ENCODE measurements around the gene NECTIN3.

Gene NECTIN3

GRCh38 chr3:111236836-111237713, 165.5 kb downstream of the NECTIN3 start:
- Histone ChIP-seq H3K4me1 (ENCODE audit: control insufficient read depth, insufficient read depth, low read length) (no peaks in the 10 kb centered on the region), H3K27me3 (ENCODE audit: control insufficient read depth, insufficient read depth, low read length, poor library complexity, severe bottlenecking) (no peaks in the 10 kb centered on the region), H3K36me3 (ENCODE audit: control insufficient read depth, insufficient read depth, low read length) (no peaks in the 10 kb centered on the region), H3K9me3 (ENCODE audit: control insufficient read depth, low read length) (no peaks in the 10 kb centered on the region), H3K27ac (ENCODE audit: insufficient read depth, low read depth, low read length, poor library complexity, severe bottlenecking) (no peak overlapping the region), H3K4me3 (ENCODE audit: insufficient read depth, low read depth, low read length) (no peak overlapping the region)
- 93 to 96% methylated on average over 5 to 6 of the region's 6 CpGs for WGBS, 2 experiments

GRCh38 chr3:111237946-111238345, 166.3 kb downstream of the NECTIN3 start:
- Histone ChIP-seq H3K27ac (ENCODE audit: insufficient read depth, low read depth, low read length, poor library complexity, severe bottlenecking) (no peak overlapping the region), H3K9me3 (ENCODE audit: control insufficient read depth, low read length) (no peaks in the 10 kb centered on the region), H3K4me1 (ENCODE audit: control insufficient read depth, insufficient read depth, low read length) (no peaks in the 10 kb centered on the region), H3K36me3 (ENCODE audit: control insufficient read depth, insufficient read depth, low read length) (no peaks in the 10 kb centered on the region), H3K4me3 (ENCODE audit: insufficient read depth, low read depth, low read length) (no peak overlapping the region), H3K27me3 (ENCODE audit: control insufficient read depth, insufficient read depth, low read length, poor library complexity, severe bottlenecking) (no peaks in the 10 kb centered on the region)
- 92 to 96% methylated on average over 1 of the region's 1 CpG for WGBS, 2 experiments

GRCh38 chr3:111238885-111239284, 167.3 kb downstream of the NECTIN3 start:
- H3K4me3 ChIP-seq (ENCODE audit: insufficient read depth, low read depth, low read length) = no peak overlapping the region
- no peaks in the 10 kb centered on the region for H3K9me3 ChIP-seq (ENCODE audit: control insufficient read depth, low read length)
- no peak overlapping the region for H3K27ac ChIP-seq (ENCODE audit: insufficient read depth, low read depth, low read length, poor library complexity, severe bottlenecking)
- no peaks in the 10 kb centered on the region for H3K4me1 ChIP-seq (ENCODE audit: control insufficient read depth, insufficient read depth, low read length)
- no CpG with 5 or more reads among the region's 1 CpG for WGBS, 2 experiments
- H3K27me3 ChIP-seq (ENCODE audit: control insufficient read depth, insufficient read depth, low read length, poor library complexity, severe bottlenecking) = no peaks in the 10 kb centered on the region
- H3K36me3 ChIP-seq (ENCODE audit: control insufficient read depth, insufficient read depth, low read length) = no peaks in the 10 kb centered on the region

- Histone ChIP-seq H3K27ac (ENCODE audit: insufficient read depth, low read depth, low read length, poor library complexity, severe bottlenecking) (no peak overlapping the region), H3K9me3 (ENCODE audit: control insufficient read depth, low read length) (no peaks in the 10 kb centered on the region), H3K4me1 (ENCODE audit: control insufficient read depth, insufficient read depth, low read length) (peaks cover 3% of the 10 kb centered on the region), H3K36me3 (ENCODE audit: control insufficient read depth, insufficient read depth, low read length) (no peaks in the 10 kb centered on the region), H3K27me3 (ENCODE audit: control insufficient read depth, insufficient read depth, low read length, poor library complexity, severe bottlenecking) (no peaks in the 10 kb centered on the region), H3K4me3 (ENCODE audit: insufficient read depth, low read depth, low read length) (no peak overlapping the region)
- WGBS, 2 experiments = 90 to 92% methylated on average over 1 of the region's 1 CpG
Measured at GRCh38 chr3:111241960-111242359, 170.3 kb downstream of the NECTIN3 start.

Data from ectodermal cell (in vitro differentiated cells).